HL-60 (cell line): Measurements from ENCODE around the gene ATXN7L1.

Experiments
- DNase-seq, 2 experiments: peaks; one replicate each; pipeline ENCODE4 v3.0.0-alpha.2; 2010 to 2020; ENCODE audit warnings: low read depth in 1 of 2, low spot score in 1 of 2
- H3K27ac ChIP-seq: fragments of 250-450 bp; sonication (Bioruptor Pico); replicated peaks from 2 replicates; pipeline ENCODE4 v1.5.1; 2020; ENCODE audit warnings: mild to moderate bottlenecking, moderate library complexity
- H3K27me3 ChIP-seq: fragments of 250-450 bp; sonication (Bioruptor Pico); 2 replicates; pipeline ENCODE4 v1.5.1; 2021; ENCODE audit warnings: mild to moderate bottlenecking, moderate library complexity; ENCODE audit not compliant: insufficient read depth, poor library complexity, severe bottlenecking
- H3K4me3 ChIP-seq: replicated peaks from 2 replicates; pipeline ENCODE4 v1.5.1; 2011; ENCODE audit warnings: mild to moderate bottlenecking, control low read depth, low read length; ENCODE audit not compliant: insufficient read depth
- GABPA ChIP-seq: IDR thresholded peaks from 2 replicates; pipeline ENCODE4 v1.6.1; 2012; ENCODE audit warnings: low read depth
- POLR2AphosphoS5 ChIP-seq: IDR thresholded peaks from 2 replicates; pipeline ENCODE4 v1.6.1; 2012; ENCODE audit warnings: low read depth
- SPI1 ChIP-seq: IDR thresholded peaks from 2 replicates; pipeline ENCODE4 v1.6.1; 2012; ENCODE audit warnings: low read depth, mild to moderate bottlenecking, borderline replicate concordance
- TF ChIP-seq, protein P1 (sequence below): IDR thresholded peaks from one replicate; pipeline ENCODE4 v1.5.1; 2011; ENCODE audit warnings: low read length, control low read depth, inconsistent platforms; ENCODE audit not compliant: insufficient read depth
- TF ChIP-seq, protein P2 (sequence below): IDR thresholded peaks from 2 replicates; pipeline ENCODE4 v1.6.1; 2012; ENCODE audit warnings: low read depth; ENCODE audit not compliant: insufficient replicate concordance

The ATXN7L1 gene

GRCh38 chr7:105661625-105662024 is 214.8 kb downstream of the ATXN7L1 start:
- H3K4me3 ChIP-seq = no peak overlapping the region
- no peak for TF ChIP-seq GABPA
- DNase-seq = no peak
- H3K27ac ChIP-seq = no peak overlapping the region
- H3K27me3 ChIP-seq = no peaks in the 10 kb centered on the region

DNA sequence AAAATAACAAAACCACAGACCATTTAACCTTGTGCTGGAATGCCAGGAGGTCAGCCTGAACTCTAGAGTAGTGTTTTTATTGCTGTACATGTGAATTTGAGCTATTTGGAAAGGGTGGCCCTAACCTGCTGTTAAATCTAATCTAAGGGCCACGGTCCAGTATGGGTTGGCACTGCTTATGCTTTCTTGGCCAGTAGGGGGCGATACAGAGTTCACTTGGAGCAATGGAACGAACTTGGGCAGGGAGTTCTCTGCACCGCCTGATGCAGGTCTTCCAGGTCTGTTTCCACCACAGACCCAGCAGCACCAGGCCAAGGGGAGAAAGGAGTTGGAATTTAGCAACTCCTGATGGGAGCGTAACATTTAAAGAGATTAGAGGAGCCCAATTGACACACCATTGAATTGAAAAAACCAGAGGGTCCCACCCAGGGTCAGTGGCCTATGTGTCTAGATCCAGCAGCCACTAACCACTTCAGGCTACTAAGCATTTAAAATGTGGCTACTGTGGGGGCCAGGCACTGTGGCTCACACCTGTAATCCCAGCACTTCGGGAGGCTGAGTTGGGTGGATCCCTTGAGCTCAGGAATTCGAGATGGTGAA is 219.4 kb downstream of the ATXN7L1 start:
- no peak for TF ChIP-seq POLR2AphosphoS5
- TF ChIP-seq, protein P1, sequence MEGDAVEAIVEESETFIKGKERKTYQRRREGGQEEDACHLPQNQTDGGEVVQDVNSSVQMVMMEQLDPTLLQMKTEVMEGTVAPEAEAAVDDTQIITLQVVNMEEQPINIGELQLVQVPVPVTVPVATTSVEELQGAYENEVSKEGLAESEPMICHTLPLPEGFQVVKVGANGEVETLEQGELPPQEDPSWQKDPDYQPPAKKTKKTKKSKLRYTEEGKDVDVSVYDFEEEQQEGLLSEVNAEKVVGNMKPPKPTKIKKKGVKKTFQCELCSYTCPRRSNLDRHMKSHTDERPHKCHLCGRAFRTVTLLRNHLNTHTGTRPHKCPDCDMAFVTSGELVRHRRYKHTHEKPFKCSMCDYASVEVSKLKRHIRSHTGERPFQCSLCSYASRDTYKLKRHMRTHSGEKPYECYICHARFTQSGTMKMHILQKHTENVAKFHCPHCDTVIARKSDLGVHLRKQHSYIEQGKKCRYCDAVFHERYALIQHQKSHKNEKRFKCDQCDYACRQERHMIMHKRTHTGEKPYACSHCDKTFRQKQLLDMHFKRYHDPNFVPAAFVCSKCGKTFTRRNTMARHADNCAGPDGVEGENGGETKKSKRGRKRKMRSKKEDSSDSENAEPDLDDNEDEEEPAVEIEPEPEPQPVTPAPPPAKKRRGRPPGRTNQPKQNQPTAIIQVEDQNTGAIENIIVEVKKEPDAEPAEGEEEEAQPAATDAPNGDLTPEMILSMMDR = peak; percentile 71
- Histone ChIP-seq H3K27me3 (no peaks in the 10 kb centered on the region), H3K4me3 (no peak overlapping the region), H3K27ac (no peak overlapping the region)
- DNase-seq = peak in 1 of 2 experiments; percentile 72

DNA sequence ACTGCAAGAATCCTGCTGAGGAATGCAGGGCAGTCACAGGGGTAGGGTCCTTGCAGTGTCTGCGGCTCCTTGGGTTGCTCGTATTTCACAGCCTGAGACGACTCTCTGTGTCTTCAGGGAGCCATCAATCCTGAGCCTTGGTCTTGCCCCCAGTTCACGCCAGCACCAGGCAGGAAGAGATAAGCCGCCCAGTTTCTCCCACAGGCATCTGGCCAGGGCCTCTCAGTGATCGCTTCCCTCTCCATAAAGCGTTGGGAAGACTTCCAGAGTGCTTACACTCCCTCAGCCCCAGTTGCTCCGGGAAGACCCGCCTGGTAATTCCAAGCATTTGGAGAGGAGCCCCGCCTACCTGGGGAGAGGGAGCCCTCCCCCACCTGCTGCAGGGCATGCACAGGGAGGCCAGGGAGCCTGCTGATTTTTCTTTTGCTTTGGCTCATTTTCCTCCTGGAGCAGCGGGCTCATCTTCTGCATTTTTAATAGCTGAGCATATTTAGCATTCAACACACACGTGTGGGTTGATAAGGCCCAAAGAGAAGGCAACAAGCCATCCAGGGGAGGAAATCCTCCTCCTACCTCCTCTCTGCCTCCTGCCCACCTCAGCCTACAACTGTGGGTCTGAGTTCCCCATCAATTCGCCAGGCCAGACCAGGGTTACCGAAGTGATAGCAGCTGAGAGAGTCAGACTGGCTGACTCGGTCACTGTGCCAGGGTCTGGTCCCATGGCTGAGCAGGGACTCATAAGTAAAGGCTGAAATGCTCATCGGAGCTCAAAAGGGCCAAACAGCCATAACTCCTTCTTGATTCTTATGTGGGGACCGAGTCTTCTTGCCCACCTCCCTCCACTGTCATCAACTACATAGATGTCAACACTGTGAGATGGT is 220.7 kb downstream of the ATXN7L1 start:
- DNase-seq = no peak
- Histone ChIP-seq H3K27me3 (no peaks in the 10 kb centered on the region), H3K4me3 (no peak overlapping the region), H3K27ac (no peak overlapping the region)
- no peak for TF ChIP-seq GABPA
- no peak for TF ChIP-seq POLR2AphosphoS5
- TF ChIP-seq, protein P2, sequence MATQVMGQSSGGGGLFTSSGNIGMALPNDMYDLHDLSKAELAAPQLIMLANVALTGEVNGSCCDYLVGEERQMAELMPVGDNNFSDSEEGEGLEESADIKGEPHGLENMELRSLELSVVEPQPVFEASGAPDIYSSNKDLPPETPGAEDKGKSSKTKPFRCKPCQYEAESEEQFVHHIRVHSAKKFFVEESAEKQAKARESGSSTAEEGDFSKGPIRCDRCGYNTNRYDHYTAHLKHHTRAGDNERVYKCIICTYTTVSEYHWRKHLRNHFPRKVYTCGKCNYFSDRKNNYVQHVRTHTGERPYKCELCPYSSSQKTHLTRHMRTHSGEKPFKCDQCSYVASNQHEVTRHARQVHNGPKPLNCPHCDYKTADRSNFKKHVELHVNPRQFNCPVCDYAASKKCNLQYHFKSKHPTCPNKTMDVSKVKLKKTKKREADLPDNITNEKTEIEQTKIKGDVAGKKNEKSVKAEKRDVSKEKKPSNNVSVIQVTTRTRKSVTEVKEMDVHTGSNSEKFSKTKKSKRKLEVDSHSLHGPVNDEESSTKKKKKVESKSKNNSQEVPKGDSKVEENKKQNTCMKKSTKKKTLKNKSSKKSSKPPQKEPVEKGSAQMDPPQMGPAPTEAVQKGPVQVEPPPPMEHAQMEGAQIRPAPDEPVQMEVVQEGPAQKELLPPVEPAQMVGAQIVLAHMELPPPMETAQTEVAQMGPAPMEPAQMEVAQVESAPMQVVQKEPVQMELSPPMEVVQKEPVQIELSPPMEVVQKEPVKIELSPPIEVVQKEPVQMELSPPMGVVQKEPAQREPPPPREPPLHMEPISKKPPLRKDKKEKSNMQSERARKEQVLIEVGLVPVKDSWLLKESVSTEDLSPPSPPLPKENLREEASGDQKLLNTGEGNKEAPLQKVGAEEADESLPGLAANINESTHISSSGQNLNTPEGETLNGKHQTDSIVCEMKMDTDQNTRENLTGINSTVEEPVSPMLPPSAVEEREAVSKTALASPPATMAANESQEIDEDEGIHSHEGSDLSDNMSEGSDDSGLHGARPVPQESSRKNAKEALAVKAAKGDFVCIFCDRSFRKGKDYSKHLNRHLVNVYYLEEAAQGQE = no peak
- TF ChIP-seq SPI1 = no peak
- TF ChIP-seq, protein P1 = no peak

DNA sequence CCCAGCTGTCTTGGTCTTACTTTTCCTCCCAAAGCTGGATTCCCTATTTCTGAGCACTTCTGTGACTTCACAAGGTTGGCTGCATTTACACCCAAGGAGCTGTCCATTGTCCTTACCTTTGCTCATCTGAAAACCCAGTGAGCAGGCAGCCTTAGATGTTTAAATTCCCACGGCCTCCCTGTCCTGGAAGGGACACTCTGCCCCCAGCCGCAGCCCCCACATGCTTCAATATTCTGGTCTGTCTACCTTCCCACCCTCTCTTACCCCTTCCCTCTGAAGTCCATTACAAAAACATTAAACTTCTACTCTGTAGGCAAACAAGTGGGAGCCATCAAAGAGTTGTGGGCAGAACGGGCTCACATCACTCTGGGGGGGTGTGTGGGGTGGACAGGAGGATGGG is 221.3 kb downstream of the ATXN7L1 start:
- H3K4me3 ChIP-seq = no peak overlapping the region

More for the DNA sequence above, 221.3 kb downstream of the ATXN7L1 start:
- TF ChIP-seq, protein P2 = peak; percentile 88
- no peak for TF ChIP-seq POLR2AphosphoS5
- Histone ChIP-seq H3K27ac (no peak overlapping the region), H3K27me3 (no peaks in the 10 kb centered on the region)
- DNase-seq = no peak
